Brain microvascular endothelial cell (primary cell): ENCODE results near the gene SIK3.

Experiments used
- DNase-seq: peaks from one replicate; pipeline ENCODE4 v3.0.0-alpha.2; 2020
- H3K27ac ChIP-seq: fragments of 250-450 bp; sonication (Bioruptor Pico); 2 replicates; pipeline ENCODE4 v1.5.1; 2020; ENCODE audit warnings: mild to moderate bottlenecking, moderate library complexity
- H3K27me3 ChIP-seq: fragments of 250-450 bp; sonication (Bioruptor Pico); replicated peaks from 2 replicates; pipeline ENCODE4 v1.5.1; 2020; ENCODE audit warnings: mild to moderate bottlenecking
- H3K36me3 ChIP-seq: fragments of 250-450 bp; sonication (Bioruptor Pico); replicated peaks from 2 replicates; pipeline ENCODE4 v1.5.1; 2020; ENCODE audit warnings: mild to moderate bottlenecking
- H3K4me3 ChIP-seq: 2 replicates; pipeline ENCODE4 v1.5.1; 2011; ENCODE audit warnings: low read depth, mild to moderate bottlenecking, control low read depth, low read length, moderate library complexity
- CTCF ChIP-seq: IDR thresholded peaks from 2 replicates; pipeline ENCODE4 v1.5.1; 2011; ENCODE audit warnings: low read depth, mild to moderate bottlenecking, moderate library complexity, low read length, control low read depth, inconsistent platforms; ENCODE audit errors: missing control alignments
- in situ Hi-C: cut with HindIII; loops from 2 replicates; pipeline ENCODE4 v1.10.0; 2017; ENCODE audit warnings: low sequenced_read_pairs, low pct_ligation_motif_present

Gene SIK3

GRCh38 chr11:117042689-117043088 lies 55.5 kb downstream of the SIK3 start:
- Histone ChIP-seq H3K27ac (no peak overlapping the region), H3K36me3 (no peaks in the 10 kb centered on the region), H3K4me3 (no peak overlapping the region), H3K27me3 (no peaks in the 10 kb centered on the region)
- TF ChIP-seq CTCF, result no peak
- in situ Hi-C loops, result no loop called here
- DNase-seq, result no peak

- H3K36me3 ChIP-seq, result no peaks in the 10 kb centered on the region
- DNase-seq, result no peak
- H3K4me3 ChIP-seq, result no peak overlapping the region
- H3K27ac ChIP-seq, result no peak overlapping the region
- H3K27me3 ChIP-seq, result no peaks in the 10 kb centered on the region
- in situ Hi-C loops, result no loop called here
- TF ChIP-seq CTCF, result no peak
Observed at GRCh38 chr11:117039900-117040299, 58.3 kb downstream of the SIK3 start.

GRCh38 chr11:117039270-117039669 lies 59.0 kb downstream of the SIK3 start:
- Histone ChIP-seq H3K27ac (no peak overlapping the region), H3K36me3 (no peaks in the 10 kb centered on the region), H3K27me3 (no peaks in the 10 kb centered on the region), H3K4me3 (no peak overlapping the region)
- in situ Hi-C loops, result no loop called here
- DNase-seq, result no peak
- TF ChIP-seq CTCF, result no peak

DNA sequence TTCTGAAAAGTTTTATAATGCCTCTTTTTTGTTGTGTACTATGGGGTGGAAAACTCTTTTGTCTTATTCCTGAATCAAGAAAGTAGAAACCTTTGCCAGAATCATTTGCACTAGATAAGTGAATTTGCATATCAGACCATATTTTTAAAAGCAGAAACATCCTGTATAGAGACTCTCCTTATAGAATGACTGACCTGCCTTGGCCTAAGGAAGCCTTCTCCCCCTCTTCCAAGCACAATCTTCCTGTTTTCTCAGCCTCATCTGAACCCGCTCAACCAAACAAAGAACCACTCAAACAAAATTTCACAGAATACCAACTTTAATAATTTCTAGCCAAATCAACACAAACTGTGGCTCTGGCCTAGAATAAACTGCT lies 60.3 kb downstream of the SIK3 start:
- DNase-seq, result no peak
- no peak overlapping the region for H3K4me3 ChIP-seq
- H3K27me3 ChIP-seq, result no peaks in the 10 kb centered on the region
- in situ Hi-C loops, result no loop called here
- no peak overlapping the region for H3K27ac ChIP-seq
- H3K36me3 ChIP-seq, result no peaks in the 10 kb centered on the region
- no peak for TF ChIP-seq CTCF

- TF ChIP-seq CTCF, result no peak
- H3K4me3 ChIP-seq, result no peak overlapping the region
- no peak overlapping the region for H3K27ac ChIP-seq
- in situ Hi-C loops, result no loop called here
- no peaks in the 10 kb centered on the region for H3K36me3 ChIP-seq
- DNase-seq, result no peak
- no peaks in the 10 kb centered on the region for H3K27me3 ChIP-seq
Observed at GRCh38 chr11:117037279-117037974, 60.8 kb downstream of the SIK3 start.

DNA sequence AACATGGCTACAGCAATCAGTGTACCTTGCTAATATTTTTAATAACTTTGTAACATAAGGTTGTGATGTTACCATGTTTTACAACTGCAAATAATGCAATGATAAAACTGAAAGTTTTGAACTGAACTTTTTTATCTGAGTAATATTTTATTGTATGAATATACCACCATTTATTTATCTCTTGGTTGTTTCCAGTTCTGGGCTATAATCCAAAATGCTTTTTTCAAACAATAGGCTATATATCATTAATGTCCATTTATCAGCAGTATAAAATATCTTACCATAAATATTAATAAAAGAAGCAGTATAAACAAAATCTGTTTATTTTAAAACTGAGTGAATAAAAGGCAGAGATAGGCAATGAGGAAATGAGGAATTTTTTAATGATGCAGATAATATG lies 63.3 kb downstream of the SIK3 start:
- Histone ChIP-seq H3K36me3 (no peaks in the 10 kb centered on the region), H3K27me3 (no peaks in the 10 kb centered on the region), H3K4me3 (no peak overlapping the region), H3K27ac (no peak overlapping the region)
- DNase-seq, result no peak
- TF ChIP-seq CTCF, result no peak
- in situ Hi-C loops, result no loop called here
